ENCODE results near the gene IGLL5. TPM values are rescaled to one million over a fixed set of nuclear protein-coding genes. Genes with fewer than 3 reads are reported as not detected.

IGLL5 gene
- total RNA-seq, 1 donor from 2014 or later, result not detected

GRCh38 chr22:22911327-22912134 is 23.9 kb downstream of the IGLL5 start:
- no peak for TF ChIP-seq CTCF (IDR thresholded peaks at IDR 0.05; ENCODE audit: unreplicated experiment)
- peaks cover 3% of the 10 kb centered on the region for H3K36me3 Mint-ChIP-seq (ENCODE audit: low read depth, unreplicated experiment)
- no peaks in the 10 kb centered on the region for H3K9me3 Mint-ChIP-seq (ENCODE audit: unreplicated experiment)
- peak overlapping the region; percentile 17 for H3K27ac Mint-ChIP-seq (ENCODE audit: unreplicated experiment)
- H3K4me1 Mint-ChIP-seq (ENCODE audit: unreplicated experiment), result no peaks in the 10 kb centered on the region
- no peak overlapping the region for H3K4me3 Mint-ChIP-seq (ENCODE audit: unreplicated experiment)
- DNase-seq (ENCODE audit: low spot score), result no peak
- peaks cover 9% of the 10 kb centered on the region for H3K27me3 Mint-ChIP-seq (ENCODE audit: unreplicated experiment)

- no peak for DNase-seq (ENCODE audit: low spot score)
- TF ChIP-seq CTCF (IDR thresholded peaks at IDR 0.05; ENCODE audit: unreplicated experiment), result no peak
- Mint-ChIP-seq H3K4me1 (ENCODE audit: unreplicated experiment) (no peaks in the 10 kb centered on the region), H3K4me3 (ENCODE audit: unreplicated experiment) (no peak overlapping the region), H3K27ac (ENCODE audit: unreplicated experiment) (no peak overlapping the region), H3K27me3 (ENCODE audit: unreplicated experiment) (peaks cover 9% of the 10 kb centered on the region), H3K36me3 (ENCODE audit: low read depth, unreplicated experiment) (peaks cover 3% of the 10 kb centered on the region), H3K9me3 (ENCODE audit: unreplicated experiment) (no peaks in the 10 kb centered on the region)
Measured at GRCh38 chr22:22912135-22912987, 24.7 kb downstream of the IGLL5 start.

GRCh38 chr22:22912988-22913253 is 25.3 kb downstream of the IGLL5 start:
- Mint-ChIP-seq H3K36me3 (ENCODE audit: low read depth, unreplicated experiment) (peaks cover 3% of the 10 kb centered on the region), H3K27ac (ENCODE audit: unreplicated experiment) (no peak overlapping the region), H3K9me3 (ENCODE audit: unreplicated experiment) (no peaks in the 10 kb centered on the region), H3K4me1 (ENCODE audit: unreplicated experiment) (no peaks in the 10 kb centered on the region), H3K27me3 (ENCODE audit: unreplicated experiment) (peaks cover 9% of the 10 kb centered on the region), H3K4me3 (ENCODE audit: unreplicated experiment) (no peak overlapping the region)
- DNase-seq (ENCODE audit: low spot score), result no peak
- no peak for TF ChIP-seq CTCF (IDR thresholded peaks at IDR 0.05; ENCODE audit: unreplicated experiment)

- Mint-ChIP-seq H3K4me3 (ENCODE audit: unreplicated experiment) (no peak overlapping the region), H3K36me3 (ENCODE audit: low read depth, unreplicated experiment) (peaks cover 3% of the 10 kb centered on the region), H3K9me3 (ENCODE audit: unreplicated experiment) (no peaks in the 10 kb centered on the region), H3K27ac (ENCODE audit: unreplicated experiment) (no peak overlapping the region), H3K27me3 (ENCODE audit: unreplicated experiment) (peaks cover 11% of the 10 kb centered on the region), H3K4me1 (ENCODE audit: unreplicated experiment) (no peaks in the 10 kb centered on the region)
- DNase-seq (ENCODE audit: low spot score), result no peak
- no peak for TF ChIP-seq CTCF (IDR thresholded peaks at IDR 0.05; ENCODE audit: unreplicated experiment)
Measured at GRCh38 chr22:22913989-22914388, 26.4 kb downstream of the IGLL5 start.

Data from endothelial cell (in vitro differentiated cells).